ENCODE measurements around the gene SEMA5B.

- TF ChIP-seq CTCF (conservative IDR thresholded peaks at IDR 0.05; ENCODE audit: low read length) (no peak), EZH2phosphoT487 (IDR thresholded peaks at IDR 0.05; ENCODE audit: borderline replicate concordance, low read depth, low read length) (no peak)
Observed at GRCh38 chr3:122862381-122862780, 165.2 kb downstream of the SEMA5B start.
